Stimulated activated CD8-positive, alpha-beta memory T cell treated with anti-CD3 and anti-CD28 coated beads, Interleukin-4, amount 100 ng/mL, for 4 hours (primary cell): Measurements from ENCODE around the gene KIAA1671.
"Not testable (repeated sequence)": the region's sequence is repeated elsewhere in the genome, so short reads cannot be mapped to it uniquely, and the experiment has no call there.

Experiments used
- DNase-seq, 2 donors: peaks; one replicate each; pipeline ENCODE4 v3.0.0-alpha.2; 2020; ENCODE audit warnings: low read depth in 2 of 2, low spot score in 1 of 2

KIAA1671 gene

DNA sequence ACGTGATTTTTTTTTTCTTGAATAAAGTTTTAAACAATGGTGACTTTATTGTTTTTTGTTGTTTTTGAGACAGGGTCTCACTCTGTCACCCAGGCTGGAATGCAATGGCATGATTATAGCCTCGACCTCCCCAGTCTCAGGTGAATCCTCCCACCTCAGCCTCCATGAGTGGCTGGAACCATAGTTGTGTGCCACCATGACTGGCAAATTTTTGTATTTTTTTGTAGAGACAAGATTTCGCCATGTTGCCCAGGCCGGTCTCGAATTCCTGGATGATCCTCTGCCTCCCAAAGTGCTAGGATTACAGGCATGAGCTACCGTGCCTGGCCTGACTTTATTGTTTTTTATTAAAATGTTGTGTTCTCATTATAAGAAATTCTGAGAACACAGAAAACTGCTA is 235.0 kb downstream of the KIAA1671 start:
- DNase-seq, result no peak

DNA sequence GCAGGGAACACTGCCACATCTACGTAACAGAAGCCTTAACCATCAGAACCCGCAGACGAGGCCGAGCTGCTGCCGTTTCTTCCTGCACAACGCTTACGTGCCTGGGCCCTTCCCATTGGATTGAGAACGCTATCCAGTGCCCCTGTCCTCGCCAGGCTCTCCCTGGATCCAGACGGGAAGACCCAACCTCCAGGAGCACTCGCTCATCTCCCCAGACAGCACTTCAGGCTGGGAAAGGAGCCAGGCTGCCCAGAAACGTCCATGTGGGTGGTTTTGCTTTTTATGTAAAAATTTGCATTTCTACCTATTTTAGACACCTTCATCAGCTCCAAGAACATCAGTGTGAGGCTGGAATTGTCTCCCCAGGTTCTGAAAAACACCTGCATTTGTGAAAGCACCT is 239.9 kb downstream of the KIAA1671 start:
- DNase-seq, result no peak

DNA sequence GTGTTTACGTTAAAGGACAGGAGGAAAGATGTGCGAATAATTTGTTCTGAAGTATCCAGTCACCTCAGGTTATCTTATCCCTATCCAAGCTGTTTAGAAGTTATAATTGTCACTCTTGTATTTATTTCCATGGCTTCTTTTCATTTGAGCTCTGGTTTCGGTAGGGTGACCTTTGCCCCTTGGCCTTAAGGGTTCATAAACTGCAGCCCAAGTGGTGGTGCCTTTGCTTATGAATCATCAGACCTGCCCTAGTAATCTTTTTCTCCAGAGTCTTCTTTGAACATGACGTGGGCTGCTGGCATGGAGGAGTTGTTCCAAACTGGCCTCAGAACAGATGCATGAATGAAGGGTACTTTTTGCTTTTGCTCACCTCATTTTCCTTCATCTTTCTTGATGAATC is 240.6 kb downstream of the KIAA1671 start:
- DNase-seq, result no peak

DNA sequence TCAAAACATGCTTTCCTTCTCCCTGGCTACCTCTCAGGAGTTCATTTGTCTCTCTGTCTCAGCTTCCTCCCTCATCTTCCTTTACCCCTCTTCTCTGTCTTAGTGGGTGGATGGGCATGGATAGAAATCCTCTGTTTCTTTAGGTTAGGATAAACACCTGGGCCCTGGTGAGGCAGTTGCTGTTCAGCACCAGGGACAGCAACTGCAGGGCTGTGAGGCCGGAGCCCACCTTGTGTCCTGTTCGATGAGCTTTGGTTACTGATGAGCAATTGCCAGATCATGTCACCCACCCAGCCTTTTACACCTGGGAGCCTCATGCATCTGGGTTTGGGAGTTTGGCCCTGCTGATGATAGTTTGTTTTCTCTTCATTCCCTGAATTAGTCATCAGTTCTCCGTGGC is 241.0 kb downstream of the KIAA1671 start:
- DNase-seq, result no peak

DNA sequence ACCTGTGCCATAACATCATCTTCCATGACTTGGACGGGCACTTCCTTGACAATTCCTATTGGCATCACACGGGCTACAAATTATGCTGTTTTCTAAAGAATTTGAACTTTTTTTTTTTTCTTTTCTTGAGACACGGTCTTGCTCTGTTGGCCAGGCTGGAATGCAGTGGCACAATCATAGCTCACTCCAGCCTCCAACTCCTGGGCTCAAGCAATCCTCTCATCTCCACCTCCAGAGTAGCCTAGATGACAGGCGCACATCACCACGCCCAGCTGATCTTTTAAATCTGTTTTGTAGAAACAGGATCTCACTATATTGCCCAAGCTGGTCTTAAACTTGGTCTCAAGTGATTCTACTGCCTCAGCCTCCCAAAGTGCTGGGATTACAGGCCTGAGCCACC is 243.8 kb downstream of the KIAA1671 start:
- DNase-seq, result no peak

DNA sequence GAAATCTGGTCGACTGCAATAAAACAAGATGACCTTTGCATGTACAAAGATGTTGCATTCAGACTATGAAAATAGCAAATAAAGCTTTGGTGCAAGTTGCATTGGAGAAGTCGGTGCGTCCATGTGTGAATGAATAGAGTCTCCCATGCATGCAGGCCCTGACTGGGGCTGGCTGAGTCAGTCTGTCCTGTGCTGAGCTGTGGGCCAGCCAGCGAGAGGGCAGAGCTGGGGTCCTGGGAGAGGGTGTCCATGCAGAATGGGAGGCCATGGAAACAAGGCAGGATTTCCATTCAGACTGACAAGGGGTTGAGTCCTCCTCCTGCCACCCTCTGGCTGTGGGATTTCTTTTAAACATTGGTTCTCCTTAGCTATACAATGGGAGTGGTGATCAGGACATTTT is 244.8 kb downstream of the KIAA1671 start:
- DNase-seq, result no peak

DNA sequence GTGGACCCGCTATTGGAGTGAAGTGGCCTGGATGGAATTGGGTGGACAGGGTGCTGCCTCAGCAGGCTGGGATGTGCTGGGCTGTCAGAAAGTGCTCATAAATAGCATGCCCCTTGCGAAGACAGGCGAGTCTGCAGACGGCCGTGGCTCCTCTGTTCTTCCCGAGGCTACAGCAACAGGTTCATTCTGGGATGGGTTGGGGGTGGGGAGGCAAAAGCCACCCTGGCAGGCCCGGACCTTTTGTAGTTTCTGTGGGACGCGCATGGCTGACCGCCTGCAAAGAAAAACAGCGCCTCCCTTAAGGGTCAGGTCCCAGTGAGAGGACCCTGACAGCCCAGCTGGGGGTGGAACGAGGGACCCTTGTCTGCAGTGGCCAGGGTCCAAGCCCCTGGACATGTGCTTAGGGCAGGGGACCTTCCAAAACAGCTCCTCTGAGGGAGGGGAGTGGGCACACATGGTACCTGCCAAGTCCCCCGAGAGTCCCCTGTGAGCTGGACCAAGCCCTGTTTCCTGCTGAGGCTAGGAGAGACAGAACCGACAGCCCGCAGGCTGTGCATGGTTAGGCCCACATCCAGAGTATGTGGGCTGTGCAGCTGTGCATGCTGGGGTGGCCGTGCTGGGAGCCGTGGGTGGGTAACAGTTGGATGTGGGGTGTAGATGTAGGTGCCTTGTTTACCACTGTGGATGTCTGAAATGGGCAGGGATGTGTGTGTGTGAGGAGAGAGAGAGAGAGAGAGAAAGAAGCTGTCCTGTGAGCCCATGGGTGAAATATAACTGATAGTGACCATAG is 247.4 kb downstream of the KIAA1671 start, which contains the start of gene CRYBB3:
Gene CRYBB3 (plus strand): TSS at position 128 of the 790 bp plus-strand sequence. CDS start 1,539 bp downstream, outside the sequence.
- DNase-seq, result no peak

DNA sequence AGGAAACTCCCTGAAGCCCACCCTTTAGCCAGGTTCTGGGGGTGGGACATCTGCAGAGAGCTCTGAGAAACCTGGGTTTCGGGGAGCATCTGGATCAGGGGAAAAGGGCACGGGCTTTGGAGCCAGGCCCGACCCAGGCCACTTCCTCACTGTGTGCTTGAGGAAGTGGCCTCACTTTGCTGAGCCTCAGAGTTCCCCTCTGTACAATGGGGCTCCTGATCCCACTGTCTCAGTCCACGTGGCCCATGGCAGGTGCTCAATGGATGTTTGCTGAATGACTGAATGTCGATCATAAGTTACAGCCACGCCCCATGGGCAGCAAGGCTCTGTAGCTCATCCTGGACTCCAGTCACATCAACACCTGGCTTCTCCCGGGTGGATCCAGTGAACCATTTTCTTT is 248.5 kb downstream of the KIAA1671 start:
- DNase-seq, result no peak

DNA sequence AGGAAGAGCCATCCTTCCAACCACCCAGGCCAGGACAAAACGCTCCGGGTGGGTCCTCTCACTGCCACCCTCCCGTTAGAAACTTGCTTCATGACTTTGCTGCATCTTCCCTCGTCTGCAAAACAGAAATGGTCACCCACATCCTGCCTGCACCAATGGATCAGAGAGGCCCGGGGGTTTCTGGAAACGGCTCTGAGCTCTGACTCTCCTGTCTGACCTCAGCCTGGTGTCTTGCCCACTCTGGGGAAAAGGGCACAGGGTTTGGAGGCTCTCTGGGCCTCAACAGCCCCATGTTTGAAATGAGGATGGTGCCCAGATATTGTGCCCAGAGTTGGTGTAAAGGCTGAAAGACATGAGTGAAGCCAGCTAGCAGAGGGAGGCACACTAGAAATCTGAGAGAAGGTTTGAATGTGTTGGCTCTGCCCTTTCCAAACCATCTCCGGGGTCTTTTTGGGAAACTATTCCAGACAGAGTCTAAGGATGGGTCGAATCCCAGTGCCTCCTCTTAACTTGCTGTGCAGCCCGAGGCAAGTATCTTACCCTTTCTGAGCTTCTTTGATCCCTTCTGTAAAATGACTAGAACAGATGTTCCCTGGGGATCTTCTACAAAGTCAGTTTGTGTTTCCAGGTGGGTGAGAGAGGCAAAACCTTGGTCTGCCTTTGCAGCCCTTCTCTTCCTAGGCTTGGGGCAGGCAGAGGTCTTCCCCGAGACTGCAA is 249.2 kb downstream of the KIAA1671 start:
- DNase-seq, result no peak

DNA sequence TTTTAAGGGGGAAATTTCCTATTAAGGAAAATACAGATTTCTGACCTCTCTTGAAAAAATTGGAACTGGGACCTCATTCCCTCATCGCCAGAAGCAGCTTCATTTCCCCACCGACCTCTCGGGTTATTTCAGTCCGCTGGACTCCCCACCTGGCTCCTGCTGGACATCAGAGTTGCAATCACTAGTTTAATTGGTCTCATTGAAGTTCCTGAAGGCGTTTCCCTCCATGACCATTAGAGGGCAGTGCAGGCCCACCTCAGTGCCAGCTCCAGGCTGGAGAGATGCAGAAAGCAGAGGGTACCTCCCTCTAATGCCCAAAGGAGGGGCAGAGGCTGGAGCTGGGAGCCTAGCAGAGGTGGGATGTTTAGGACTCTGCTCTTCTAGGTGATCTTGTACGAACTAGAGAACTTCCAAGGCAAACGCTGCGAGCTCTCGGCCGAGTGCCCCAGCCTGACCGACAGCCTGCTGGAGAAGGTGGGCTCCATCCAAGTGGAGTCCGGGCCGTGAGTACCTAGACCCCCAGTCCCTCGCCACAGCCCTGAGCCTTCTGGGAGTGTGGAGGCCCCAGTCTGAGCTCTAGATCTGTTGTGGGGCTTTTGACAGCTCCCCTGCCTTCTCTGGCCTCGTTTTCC is 249.9 kb downstream of the KIAA1671 start:
- no peak for DNase-seq

DNA sequence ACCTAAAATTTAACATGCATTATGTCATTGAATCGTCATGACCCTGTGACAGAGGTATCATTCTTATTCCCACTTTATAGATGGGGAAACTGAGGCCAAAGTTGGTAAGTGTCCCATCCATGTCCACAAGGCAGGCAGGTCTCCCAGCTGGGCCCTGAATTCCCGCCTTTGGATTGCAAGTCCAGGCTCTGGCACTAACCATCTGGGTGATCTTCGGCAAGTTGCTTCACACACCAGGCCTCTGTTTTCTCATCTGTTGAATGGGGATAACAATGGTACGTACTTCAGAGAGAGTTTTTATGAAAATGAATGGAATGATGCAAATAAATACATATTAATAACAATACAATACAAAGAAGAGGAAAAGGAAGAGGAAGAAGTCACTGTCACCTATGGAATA is 250.6 kb downstream of the KIAA1671 start:
- DNase-seq, result no peak

DNA sequence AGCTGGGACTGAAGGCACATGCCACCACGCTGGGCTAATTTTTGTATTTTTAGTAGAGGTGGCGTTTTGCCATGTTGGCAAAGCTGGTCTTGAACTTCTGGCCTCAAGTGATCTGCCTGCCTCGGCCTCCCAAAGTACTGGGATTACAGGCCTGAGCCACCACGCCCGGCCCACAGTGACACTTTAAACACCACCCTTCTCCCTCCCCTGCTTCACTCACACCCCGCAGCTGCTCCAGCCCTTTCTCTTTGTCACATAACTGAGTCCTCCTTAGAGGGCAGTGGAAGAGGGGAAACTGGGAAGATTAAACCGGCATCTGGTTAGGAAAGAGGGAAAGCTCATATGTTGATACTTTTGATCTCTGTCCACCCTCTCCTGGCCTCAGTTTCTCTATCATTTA is 252.0 kb downstream of the KIAA1671 start:
- DNase-seq, result not testable (repeated sequence)

DNA sequence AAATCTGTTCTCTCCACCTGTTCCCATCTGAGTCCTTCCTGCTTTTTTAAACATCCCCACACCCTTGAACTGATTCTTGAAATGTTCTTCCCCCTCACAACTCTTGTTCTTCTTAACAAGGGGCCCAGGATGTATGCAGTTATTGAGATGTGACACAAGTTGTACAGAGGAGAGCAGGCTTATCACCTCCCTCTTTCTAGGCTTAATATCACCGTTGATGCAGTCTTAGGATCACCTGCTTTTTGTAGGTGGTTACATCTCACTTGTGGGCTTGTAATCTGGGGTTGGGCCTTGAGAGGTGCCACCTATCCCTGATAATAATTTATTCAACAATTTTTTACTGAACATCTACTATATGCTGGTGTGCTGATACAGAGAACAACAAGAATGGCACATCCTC is 253.3 kb downstream of the KIAA1671 start:
- DNase-seq, result no peak

DNA sequence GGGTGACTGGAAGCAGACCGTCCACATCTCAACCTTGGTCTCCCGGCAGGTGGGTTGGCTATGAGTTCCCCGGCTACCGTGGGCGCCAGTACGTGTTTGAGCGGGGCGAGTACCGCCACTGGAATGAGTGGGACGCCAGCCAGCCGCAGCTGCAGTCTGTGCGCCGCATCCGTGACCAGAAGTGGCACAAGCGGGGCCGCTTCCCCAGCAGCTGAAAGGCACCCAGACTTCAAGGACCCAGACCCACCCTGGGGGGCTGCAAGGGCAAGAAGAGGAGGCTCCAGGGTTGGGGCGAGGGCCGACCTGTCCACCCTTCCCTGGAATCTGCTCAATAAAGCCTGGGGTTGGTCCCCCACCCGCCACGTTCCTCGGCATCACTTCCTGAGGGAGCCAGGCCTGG is 254.5 kb downstream of the KIAA1671 start:
- no peak for DNase-seq

DNA sequence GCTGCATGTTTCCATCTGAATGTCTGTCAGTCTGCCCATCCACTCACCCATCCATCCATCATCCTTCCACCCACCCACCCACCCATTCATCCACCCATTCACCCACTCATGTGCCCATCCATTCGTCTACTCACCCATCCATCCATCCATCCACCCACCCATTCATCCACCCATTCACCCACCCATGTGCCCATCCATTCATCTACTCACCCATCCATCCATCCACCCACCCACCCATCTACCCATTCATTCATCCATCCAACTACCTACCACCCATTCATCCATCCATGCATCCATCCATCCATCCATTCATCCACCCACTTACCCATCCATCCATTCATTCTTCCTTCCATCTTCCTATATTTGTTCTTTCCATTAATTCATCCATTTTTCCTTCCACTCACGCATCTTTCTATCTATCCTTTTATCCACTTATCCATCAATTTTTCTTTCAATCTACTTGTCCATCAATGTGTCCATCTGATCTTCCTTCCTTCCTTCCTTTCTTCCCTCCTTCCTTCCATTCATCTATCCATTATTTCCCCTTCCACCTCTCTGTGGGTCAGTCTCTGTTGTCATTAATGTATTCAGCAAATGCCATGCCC is 255.1 kb downstream of the KIAA1671 start:
- no peak for DNase-seq

DNA sequence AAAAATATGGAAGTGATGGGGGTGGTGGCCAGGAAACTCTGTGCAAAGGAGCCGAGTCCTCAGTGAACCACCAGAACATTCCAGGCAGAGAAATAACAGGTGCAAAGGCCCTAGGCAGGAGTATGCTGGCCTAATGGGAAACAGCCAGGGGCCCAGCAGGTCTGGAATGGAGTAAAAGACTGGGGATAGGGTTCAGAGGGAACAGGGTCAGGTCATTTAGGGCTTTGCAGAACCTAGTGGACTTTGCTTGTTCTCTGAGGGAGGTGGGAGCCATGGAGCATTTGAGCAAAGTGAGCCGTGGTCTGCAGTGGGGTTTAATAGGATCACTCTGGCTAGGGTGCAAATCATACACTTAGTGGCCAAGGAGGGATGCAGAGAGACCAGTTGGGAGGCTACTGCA is 255.8 kb downstream of the KIAA1671 start:
- no peak for DNase-seq

DNA sequence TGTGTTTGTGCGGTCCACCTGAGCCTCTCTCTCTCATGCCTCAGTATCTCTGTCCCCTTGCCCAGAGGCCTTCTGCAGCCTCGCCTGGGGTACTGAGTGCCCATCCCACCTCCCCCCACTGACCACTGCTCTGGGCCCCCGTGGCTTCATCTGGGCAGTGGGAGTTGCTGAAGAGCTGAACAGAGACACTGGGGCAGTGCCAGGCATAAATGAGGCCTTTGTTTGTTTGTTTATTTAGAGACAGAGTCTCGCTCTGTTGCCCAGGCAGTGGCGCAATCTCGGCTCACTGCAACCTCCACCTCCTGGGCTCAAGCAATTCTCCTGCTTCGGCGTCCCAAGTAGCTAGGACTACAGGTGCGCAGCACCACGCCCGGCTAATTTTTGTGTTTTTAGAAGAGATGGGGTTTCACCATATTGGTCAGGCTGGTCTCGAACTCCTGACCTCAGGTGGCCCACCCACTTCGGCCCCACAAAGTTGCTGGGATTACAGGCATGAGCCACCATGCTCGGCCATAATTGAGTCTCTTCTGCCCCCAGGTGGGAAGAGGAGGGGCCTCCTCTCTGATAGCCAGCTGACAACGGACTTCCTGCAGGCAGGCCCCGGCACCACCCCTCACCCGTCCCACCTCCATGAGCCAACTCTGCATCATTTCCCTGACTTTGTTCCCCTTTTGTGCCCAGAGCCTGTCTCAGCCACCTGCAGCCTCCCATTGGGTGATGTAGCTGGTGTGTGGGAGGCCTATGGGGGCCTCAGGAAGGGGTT is 256.4 kb downstream of the KIAA1671 start:
- no peak for DNase-seq

DNA sequence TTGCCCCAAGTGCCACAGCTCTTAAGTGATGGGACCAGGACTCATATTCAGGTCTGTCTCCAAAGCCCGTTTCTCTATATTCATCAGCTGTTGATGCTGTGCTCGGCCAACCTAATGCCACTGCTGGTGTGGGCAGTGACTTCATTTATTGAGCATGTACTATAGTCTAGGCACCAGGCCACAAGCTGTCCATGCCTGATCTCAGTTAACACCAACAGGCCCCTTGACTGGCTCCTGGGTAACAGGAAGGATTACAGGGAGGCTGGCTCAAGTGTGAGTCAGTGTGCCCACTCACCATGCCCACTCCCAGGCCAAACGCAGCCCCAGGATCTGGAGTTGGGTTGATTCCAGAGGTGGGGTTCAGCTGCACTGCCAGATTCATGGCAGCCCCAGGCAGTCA is 258.3 kb downstream of the KIAA1671 start:
- no peak for DNase-seq

DNA sequence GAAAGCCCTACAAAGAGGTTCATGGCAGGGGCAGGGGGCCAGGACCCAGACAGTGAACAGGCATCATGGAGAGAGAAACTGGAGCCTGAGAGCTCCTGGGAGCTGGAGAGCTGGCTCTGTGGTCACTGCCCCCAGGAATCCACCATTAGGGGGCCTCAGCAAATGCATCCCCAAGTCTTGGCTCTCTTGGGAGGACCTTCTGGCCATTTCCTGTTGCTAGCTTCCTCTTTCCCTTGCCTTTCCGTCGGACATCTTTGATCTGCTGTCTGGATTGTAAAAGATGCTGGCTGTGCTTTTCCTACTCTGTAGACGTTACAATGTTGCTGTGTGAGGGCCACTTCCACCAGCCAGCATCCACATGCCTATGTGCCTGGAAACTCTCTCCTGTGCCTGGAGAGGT is 259.8 kb downstream of the KIAA1671 start:
- no peak for DNase-seq

DNA sequence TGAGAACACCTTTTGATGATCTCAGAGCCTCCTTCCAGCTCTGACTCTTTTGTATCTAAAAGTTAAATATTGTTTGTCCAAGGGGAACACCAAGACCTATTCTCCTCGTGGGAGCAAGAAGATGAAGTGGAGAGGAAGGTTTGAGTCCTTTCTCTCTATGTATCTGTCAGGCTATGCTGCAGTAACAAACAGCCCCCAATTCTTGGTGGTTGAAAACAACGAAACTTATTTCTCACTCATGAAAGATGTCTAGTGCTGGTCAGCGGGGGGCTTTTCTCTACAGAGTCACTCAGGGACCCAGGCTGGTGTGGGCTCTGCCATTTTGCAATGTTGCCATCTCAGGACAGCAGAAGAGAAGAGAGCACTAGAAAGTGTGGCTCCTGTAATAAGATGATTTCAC is 260.7 kb downstream of the KIAA1671 start:
- no peak for DNase-seq

DNA sequence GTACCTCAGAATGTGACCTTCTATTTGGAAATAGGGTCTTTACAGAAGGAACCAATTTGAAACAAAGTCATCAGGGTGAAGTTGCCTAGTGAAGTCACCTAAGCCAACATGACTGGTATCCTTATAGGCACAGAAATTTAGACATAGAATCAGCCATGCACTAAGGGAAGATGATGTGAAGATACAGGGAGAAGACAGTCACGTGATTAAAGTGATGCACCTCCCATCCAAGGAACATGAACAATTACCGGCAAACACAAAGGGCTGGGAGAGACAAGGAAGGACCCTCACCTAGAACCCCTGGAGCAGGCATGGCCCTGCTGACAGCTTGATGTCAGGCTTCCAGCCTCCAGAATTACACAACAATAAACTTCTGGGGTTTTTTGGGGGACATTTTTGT is 263.7 kb downstream of the KIAA1671 start:
- no peak for DNase-seq
